ENCODE measurements around the gene PLCB2.

Gene PLCB2

GRCh38 chr15:40266828-40267304, 40.9 kb downstream of the PLCB2 start:
- no peak for FAIRE-seq

DNA sequence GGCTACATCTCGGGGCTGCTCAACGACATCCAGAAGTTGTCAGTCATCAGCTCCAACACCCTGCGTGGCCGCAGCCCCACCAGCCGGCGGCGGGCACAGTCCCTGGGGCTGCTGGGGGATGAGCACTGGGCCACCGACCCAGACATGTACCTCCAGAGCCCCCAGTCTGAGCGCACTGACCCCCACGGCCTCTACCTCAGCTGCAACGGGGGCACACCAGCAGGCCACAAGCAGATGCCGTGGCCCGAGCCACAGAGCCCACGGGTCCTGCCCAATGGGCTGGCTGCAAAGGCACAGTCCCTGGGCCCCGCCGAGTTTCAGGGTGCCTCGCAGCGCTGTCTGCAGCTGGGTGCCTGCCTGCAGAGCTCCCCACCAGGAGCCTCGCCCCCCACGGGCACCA, 41.9 kb downstream of the PLCB2 start:
- no peak for FAIRE-seq

DNA sequence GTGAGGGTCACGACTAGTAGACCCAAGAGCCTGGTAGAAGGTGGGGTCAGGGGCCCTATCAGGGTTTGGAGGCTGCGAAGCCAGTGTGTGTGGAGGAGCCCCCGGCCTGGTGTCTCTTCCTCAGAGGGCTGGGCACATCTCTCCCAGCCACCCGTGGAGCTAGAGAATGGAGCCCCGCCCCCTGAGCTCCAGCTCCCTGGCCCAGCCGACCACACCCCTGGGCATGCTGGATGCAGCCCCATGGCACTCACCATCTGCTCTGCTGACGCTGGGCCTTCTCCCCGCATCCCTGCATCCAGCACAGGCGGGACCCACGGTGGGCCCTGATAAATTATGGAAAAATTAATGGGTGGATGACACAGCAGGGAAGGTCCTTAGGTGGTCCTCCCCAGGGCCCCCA, 42.4 kb downstream of the PLCB2 start:
- FAIRE-seq = no peak

- no peak for FAIRE-seq
These were observed 43.2 kb downstream of the PLCB2 start for GRCh38 chr15:40264321-40265153.

DNA sequence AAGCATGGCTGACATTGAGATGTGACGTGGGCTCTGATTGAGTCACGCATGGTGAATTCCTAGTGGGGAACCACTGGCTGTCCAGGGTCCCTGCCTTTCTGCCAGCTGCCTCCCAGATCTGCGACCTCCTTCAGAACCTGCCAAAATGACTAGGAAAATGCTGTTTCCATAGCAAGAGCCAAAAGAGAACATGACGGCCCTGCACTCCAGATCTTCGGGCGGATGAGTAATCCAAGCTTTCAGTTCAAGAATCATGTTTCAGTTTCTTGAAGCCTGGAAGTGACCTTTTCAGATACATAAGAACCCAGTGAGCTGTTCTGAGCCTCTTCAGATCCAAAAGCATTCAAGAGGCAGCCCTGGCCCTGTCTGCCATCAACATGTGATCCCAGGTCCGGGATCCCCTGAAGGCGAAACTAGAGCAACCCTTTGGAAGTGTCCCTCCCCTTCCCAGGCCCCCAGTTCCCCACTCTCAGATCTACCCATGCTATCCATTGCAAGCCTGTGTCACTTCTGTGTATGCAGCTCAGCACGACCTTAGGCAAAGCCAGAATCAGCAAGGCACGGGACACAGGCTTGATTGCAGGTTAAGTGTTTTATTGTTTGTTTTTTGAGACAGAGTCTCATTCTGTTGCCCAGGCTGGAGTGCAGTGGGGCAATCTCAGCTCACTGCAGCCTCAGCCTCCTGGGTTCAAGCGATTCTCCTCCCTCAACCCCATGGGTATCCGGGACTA, 44.5 kb downstream of the PLCB2 start:
- no peak for FAIRE-seq

DNA sequence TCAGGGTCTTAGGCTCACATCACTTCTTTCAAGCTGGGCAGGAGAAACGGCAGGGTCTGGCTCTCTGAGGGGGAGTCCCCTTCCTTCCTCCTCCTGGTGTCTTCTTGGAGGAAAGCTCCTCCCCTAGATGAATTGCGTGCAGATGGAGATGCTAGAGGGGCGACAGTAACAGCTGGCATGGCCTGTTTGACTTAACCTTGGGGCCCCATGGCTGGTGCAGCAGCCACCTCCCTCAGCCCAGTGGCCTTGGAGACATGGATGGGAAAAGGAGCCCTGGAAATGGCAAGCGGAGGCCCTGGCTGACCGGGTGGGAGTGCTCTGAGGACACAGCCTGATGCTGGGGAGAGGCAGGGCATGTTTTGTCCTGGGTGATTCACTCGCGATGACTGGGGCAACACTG, 48.7 kb downstream of the PLCB2 start:
- FAIRE-seq = no peak

DNA sequence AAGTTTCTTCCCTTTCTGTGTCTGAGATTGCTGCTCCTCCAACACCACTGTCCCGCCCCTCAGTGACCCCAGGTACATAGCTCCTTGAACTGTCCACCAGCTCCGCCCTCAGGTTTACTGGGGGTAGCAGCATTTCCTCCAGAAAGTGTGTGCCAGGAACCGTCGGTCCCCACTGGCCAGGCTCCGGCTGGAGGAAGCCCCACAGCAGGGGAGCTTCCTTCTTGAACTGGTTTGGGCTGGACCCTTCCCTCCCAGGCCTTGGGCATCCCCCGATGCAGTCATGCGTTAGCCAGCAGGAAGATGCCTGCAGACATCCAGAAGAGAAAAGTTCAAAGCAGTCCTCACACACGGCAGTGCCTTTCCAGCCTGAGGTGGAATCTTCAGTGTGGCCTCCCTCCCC, 49.2 kb downstream of the PLCB2 start:
- no peak for FAIRE-seq

DNA sequence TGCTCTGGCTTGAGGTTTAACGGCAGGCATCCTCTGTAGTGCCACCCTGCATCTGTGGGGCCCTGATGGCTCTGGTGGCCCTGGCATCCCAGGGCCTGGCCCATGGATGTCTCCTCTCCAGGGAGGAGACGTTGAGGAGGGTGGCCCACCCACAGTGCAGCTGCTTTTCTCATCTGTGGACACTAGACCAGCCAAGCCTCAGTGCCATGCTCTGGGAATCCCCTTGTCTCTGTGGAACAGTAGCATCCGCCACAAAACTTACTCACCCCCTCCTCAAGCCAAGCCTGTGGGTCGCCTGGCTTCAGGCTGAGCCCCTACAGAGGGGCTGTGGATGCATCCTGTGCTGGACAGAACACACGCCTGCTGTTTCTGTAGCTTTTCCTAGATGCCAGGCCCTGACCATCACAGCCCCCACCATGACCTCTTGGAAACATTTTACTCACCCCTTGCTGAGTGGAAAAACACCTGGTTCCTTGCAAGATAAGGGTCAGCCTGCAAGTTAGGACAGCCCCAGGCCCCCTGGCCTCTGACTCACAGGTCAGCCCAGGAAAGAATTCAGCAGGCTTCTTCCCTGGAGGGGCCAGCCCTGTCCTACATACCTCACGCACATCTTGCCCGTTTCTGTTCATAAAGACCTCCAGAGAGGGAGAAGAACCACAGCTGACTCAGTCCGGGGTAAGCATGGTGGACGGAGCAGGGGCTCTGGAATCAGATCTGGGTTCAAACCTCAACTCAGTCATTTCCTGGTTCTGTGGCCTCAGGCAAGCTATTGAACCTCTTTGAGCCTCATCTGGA, 49.9 kb downstream of the PLCB2 start:
- FAIRE-seq = no peak

- FAIRE-seq = no peak
These were observed 51.0 kb downstream of the PLCB2 start for GRCh38 chr15:40256638-40257235.

- no peak for FAIRE-seq
These were observed 52.7 kb downstream of the PLCB2 start for GRCh38 chr15:40255033-40255432.

- no peak for FAIRE-seq
These were observed 53.3 kb downstream of the PLCB2 start for GRCh38 chr15:40254452-40254851.

GRCh38 chr15:40253167-40253790, 54.5 kb downstream of the PLCB2 start:
- no peak for FAIRE-seq

DNA sequence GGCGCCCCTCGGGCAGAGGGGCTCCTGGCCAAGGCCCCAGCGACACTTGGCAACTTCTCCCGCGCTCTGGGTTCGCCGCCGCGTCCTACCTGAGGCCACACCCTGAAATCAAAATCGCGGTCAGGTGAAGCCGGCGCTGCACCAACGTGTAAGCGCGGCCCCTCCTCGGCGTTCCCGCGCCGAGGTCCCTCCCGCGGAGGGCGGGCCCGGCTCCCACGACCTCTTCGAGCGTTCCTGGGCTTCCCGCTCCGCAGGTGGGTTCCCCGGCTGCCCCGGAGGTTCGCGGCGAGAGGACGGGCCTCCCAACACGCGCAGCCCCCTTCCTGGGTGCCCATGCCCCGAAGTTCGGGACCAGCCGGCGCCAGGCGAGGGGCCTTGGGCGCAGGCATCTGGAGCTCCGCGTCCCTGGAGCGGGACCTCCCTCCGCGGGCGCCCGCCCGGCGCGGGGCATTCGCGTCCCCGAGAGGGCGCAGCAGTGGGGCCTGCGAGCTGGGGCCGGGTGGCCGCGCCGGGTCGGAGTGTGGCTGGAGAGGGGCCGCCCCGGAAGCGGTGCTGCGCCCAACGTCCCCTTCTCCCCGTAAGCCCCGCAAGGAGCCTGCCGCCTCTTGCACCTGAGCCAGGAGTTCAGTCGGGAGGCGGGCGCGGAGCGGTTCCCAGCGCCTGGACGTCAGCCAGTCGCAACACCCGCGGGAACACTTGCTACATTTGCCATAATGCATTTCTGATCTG, 55.1 kb downstream of the PLCB2 start:
- FAIRE-seq = no peak

DNA sequence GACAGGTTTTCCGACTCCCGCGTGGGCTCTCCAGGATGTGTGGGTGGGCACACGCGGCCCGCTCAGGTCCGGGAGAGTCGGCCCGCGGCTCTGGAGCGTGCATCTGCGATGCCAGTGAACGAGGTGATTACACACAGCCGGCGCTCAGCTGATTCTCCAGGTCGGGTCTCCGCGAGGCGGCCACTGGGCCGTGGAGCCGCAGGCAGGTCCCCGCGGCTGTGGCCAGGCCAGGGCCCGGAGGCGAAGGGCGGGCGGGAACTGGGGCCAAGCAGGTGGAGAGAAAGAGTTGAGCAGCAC, 55.6 kb downstream of the PLCB2 start:
- FAIRE-seq = no peak

DNA sequence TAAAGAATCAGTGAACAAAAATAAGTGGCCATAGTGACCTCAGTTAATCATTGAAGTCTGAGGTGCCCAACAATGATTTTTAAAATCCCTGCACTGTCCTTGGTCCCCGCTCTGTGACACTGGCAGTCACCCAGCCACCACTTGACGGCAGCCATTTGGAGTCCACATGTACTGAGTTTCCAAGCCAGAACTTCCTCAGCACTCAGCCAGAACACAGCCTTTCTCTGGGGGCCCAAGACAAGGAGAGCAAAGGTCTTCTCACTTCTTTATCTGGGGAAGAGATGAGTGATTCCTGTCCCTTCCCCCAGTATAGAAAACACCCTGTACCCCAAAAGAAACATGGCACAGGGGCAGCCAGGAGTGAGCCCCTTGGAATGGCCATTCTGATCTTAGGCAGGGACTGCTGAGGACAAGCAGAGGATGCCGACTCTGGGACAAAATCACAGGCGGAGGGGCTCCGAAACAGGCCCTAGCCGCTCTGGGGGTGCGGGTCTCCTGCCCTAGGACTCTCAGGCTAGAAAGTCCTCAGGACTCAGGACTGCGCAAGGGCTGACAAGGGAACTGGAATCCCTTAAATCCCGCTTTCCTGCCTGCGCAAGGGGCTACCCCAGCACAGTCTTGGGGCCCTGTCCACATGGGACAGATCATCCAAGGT, 56.1 kb downstream of the PLCB2 start:
- FAIRE-seq = no peak

DNA sequence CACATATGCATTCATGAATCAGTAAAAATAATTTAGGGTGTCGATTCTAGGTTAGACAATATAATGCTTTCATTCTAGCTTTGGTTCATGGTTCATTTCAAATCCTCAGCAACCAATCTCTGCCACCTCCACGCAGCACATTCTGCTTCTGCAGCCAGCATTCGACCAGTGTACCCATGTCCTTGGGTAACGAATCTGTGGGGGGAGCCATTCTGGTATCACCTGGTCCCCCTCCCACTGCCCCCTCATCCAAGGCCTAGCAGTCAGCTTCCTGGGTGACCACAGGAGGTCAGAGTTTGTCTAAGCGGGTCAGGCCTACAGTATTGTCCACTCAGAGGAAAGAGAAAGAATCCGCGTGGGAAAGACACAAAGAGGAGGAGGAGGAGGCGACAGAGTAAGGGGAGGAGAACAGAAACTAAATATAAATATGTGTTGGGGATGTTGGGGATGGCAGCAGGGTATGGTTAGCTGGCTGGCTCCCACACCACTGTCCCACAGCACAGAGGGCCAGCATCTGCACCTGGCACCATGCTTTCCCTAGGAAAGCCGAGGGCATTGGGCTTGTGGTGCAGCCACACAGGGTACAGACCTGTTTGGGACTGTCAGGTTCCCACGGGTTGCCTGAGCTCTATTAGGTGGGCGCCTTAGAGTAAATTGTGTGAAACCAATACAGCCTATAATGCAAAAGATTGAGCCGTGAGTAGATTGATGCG, 56.8 kb downstream of the PLCB2 start:
- FAIRE-seq = no peak

DNA sequence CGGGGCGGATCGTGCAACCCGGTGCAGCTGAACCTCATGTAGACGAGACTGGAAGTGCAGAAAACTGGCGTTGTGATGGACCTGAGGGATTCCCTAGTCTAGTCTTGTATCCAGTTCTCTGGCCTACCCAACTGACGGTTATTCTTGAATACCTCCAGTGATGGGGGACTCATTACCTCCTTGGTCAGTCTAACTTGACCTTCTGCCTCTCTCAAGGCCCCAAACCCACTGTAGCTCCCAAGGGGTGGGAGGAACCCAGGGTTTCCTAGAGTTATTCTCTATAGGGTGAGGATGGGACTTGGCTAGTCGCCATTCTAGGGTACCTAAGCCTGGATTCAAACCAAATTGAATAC, 57.5 kb downstream of the PLCB2 start:
- no peak for FAIRE-seq

- no peak for FAIRE-seq
These were observed 58.0 kb downstream of the PLCB2 start for GRCh38 chr15:40249477-40250303.

DNA sequence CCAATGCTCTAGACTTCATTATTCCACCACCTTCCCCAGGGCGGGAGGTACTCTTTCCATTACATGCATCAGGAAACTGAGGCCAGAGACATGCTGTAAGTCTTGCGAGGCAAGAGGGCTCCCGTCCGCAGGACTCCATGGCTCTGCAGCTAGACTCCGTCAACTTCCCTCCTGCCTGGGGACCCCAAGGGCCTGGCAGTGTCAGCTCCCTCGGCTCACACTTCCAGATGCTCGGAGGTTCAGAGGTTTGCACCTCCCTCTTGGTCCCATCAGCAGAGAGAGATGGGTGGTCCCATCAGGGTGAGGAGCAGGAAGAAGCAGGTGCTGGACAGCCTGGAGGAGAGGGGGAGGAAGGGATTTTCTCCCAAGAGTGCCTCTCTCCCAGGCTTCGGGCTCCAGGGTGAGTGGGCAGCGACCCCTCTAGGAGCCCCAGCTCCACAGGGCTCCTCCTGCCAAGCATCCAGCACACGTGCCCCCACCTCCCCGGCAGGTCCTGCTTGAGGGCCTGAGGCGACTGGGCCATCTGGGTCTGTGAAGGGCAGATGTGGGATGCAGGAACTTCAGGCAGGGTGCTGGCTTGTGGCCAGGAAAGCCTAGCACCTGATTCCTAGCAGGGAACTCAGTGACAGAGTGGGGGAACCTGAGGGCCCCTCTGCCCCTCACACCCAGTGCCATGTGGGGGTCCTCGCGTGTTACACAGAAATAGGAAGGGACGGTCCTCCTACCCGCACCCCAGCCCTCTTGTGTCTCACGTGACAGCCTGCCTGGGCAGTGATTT, 59.5 kb downstream of the PLCB2 start:
- FAIRE-seq = no peak

Measured in TTC549 (cell line).